ENCODE results near the gene CLTB.
"Not testable (repeated sequence)": the region's sequence is repeated elsewhere in the genome, so short reads cannot be mapped to it uniquely, and the experiment has no call there.

The CLTB gene, protein sequence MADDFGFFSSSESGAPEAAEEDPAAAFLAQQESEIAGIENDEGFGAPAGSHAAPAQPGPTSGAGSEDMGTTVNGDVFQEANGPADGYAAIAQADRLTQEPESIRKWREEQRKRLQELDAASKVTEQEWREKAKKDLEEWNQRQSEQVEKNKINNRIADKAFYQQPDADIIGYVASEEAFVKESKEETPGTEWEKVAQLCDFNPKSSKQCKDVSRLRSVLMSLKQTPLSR

DNA sequence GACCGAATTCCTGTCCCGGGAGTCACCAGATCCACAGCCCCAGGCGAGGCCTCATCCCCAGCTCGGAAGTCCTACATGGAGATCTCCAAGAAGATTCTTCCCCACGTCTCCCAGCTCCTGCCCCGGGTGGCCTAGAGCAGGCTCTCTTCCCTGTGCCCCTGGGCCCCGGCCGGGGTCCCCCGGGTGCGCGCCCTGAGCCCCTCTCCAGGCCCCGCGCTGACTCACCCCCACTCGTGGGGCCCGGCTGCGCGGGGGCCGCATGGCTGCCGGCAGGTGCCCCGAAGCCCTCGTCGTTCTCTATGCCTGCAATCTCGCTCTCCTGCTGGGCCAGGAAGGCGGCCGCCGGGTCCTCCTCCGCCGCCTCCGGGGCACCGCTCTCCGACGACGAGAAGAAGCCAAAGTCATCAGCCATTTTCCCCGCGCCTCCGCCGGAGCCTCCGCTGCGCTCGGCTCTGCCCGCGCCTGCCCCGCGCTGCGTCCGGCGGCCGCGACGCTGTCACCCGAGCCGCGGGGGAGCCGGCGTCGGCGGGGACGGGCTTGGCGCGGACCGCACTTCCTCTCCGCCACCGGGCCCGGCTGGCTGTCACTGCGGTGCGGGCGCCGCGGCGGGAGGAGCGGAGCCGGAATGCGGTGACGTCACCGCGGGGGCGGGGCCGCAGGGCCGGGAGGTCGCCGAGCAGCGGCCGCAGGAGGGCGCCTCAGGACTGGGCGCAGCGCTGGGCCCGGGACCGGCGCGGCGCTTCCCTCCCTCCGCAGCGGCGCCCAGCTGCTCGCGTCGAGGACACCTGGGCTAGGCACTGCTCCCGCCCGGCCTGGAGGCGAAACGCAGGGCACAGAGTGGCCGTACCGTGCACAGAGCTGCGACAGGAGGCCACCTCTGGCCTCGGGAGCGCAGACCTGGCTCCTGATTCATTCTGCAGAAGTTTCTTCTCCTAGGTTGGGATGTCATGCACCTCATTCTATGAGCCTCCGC is at the start of gene CLTB:
Gene CLTB, minus strand, starts transcription at position 588 of the 973 bp plus-strand sequence. Its CDS starts 176 bp downstream, at position 412.
- peak; percentile 64 for DNase-seq

GRCh38 chr5:176463113-176463764 is 46.9 kb upstream of the CLTB start:
- no peak for DNase-seq

DNA sequence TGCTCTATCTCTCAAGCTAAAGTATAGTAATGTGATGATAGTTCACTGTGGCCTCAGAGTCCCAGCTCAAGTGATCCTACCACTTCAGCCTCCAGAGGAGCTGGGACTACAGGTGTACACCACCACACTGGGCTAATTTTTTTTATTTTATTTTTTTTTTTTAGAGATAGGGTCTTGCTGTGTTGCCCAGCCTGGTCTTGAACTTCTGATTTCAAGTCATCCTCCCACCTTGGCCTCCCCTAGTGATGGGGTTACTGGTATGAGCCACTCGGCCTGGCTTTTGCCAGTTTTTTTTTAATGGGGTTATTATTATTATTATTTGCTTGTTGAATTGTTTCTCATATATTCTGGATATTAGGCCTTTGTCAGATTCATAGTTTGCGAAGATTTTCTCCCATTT is 45.0 kb upstream of the CLTB start:
- no peak for DNase-seq

- no peak for DNase-seq
Observed at GRCh38 chr5:176458904-176459561, 42.7 kb upstream of the CLTB start.

GRCh38 chr5:176454724-176455394 is 38.5 kb upstream of the CLTB start:
- DNase-seq = no peak

DNA sequence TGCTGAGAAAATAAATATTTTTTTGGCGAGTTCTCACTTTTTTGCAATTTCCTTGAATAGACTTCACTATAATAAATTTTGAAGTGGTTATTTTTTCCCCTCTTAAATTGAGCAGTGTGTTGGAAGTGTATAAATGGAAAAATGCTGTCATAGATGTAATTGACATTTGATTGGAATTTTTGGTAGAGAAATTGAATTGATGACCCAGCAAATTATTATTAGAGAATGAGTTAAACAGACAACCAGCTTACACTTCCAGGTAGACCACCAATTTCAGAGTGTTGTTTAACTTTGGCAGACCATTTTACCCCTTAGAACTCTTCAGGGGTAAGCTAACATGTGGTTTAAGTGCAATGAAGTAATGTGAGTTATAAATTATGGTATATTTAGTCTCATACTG is 33.7 kb upstream of the CLTB start:
- DNase-seq = no peak

GRCh38 chr5:176447978-176448608 is 31.8 kb upstream of the CLTB start, which contains the start of gene FAF2:
TSS of gene FAF2 (plus strand) at chr5:176448385. CDS start at chr5:176448408, 23 bp downstream.
- DNase-seq = peak; percentile 97

DNA sequence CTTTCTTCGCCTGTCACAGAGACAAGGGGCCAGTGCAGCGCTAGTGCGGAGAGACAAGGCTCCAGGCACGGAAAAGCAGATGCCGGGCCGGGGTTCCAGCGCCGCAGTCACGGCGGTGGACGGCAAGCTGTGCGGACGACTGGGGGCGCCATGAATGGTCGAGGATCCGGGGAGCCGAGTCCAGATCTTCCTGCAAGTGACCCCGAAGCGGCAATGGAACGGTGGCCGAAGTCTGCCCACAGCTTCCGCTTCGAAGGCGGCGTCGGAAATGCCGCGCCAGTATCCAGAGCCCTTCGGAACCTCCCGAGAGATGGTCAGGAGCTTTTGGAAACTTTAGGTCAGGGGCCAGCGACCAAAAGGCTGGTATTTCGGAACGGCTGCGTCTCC is 31.2 kb upstream of the CLTB start:
- DNase-seq = no peak

DNA sequence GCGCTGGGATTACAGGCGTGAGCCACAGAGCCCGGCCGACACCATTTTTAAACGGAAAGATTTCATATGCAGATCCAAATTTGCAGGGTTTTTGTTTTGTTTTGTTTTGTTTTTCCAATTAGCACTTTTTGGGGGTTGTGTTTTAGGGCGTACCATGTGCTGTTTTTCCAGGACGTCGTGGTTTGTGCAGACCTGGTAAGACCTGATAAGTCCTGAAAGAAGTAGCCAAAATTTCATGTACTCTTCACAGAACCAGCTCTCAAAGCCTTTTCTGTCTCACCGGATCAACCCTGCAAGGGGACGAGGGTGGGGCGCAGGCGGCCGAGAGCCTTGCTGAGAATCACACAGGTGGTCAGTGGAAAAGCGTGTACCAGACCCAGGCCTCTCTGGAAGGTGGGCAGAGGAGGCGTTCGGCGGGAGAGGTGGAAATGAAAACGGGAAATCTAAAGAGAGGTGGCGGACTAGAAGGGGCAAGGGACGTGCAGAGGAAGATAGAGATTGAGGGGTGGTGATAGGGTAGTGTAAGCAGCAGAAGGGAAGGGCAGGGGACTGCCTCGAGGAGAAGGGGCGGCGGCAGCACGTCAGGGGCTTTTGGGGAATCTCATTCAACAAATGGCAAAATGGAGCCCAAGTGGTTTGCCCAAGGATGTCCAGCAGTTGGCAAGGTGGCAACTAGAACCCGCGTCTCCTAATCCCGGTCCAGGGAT is 30.7 kb upstream of the CLTB start:
- DNase-seq = no peak

DNA sequence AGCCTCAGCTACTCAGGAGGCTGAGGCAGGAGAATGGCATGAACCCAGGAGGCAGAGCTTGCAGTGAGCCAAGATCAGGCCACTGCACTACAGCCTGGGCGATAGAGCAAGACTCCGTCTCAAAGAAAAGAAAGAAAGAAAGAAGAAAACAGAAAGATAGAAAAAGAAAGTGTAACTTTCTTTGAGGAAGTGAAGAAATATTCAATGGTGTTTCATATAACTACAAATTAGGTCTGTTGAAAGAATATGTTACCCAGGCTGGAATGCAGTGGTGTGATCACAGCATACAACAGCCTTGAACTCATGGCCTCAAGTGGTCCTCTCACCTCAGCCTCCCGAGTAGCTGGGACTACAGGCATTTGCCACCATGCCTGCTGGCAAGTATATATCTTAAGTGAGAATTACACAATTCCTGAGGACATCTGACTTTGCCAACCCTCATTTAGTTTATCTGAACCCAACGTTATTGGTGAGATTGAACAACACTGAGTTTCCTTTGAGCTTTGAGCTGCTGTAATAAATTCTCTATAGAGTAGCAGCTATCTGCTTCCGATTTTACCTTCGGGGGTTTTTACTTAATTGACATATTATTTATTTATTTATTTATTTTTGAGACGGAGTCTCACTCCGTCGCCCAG is 29.8 kb upstream of the CLTB start:
- no peak for DNase-seq

DNA sequence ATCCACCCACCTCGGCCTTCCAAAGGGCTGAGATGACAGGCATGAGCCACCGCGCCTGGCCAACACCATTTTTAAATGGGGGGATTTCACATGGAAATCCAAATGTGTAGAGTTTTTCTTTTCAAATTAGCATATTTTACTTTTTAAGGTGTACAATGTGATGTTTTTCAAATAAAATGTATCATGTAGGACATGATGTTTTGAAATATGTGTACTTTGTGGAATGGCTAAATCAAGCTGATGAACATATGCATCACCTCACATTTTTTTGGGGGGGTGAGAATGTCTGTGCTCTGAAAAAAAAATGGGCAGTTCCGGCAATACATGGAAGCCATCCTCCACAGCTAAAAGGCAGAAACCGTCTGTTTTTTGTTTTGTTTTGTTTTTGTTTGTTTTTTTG is 28.4 kb upstream of the CLTB start:
- no peak for DNase-seq

- not testable (repeated sequence) for DNase-seq
Observed at GRCh38 chr5:176442911-176443310, 26.6 kb upstream of the CLTB start.

GRCh38 chr5:176441921-176442323 is 25.6 kb upstream of the CLTB start:
- DNase-seq = no peak

DNA sequence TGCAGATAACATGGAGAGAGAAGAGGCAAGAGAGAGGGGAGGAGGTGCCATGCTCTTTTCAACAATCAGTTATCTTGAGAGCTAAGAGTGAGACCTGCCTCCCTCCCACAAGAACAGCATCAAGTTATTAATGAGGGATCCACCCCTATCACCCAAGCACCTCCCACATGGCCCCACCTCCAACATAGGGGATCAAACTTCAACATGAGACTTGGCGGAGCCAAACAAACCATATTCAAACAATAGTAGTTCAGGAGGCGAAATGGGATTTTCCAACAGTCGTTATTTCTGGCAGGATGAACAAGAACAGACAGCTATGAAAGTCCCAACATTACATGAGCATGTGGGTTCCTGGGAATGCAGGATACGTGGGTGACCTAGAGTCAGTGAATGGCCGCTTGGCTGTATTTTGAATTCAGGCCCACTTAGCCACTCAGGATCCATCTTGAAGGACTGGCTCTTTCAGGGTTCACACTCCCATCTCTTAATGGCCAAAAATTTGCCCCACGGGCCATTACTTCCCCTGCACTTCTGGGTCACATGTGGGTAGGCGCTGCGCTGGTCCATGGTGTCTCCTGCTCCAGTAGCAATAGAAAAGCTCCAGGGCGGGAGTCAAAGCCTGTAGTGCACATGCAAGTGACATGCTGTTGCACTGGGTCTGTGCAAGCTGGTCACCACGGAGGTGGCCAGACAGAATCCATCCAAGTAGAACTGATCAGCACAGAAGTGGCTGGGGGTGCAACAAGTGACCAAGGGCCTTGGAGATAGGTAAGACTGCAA is 24.8 kb upstream of the CLTB start:
- DNase-seq = no peak

GRCh38 chr5:176438959-176439757 is 22.8 kb upstream of the CLTB start:
- no peak for DNase-seq

GRCh38 chr5:176436656-176437055 is 20.3 kb upstream of the CLTB start:
- no peak for DNase-seq

DNA sequence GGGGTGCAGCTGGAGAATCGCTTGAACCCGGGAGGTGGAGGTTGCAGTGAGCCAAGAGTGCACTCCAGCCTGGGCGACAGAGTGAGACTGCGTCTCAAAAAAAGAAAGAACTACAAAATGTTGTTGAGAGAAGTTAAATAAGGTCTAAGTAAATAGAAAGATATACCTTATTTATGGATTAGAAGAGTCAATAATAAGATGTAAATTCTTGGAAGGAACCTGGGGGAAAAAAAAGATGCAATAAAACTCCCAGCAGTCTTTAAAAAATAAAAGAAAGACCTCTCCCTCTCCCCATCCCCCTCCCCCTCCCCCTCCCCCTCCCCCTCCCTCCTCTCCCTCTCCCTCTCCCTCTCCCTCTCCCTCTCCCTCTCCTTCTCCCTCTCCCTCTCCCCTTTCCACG is 16.4 kb upstream of the CLTB start:
- DNase-seq = no peak

- DNase-seq = no peak
Observed at GRCh38 chr5:176429972-176430371, 13.6 kb upstream of the CLTB start.

GRCh38 chr5:176427971-176428370 is 11.6 kb upstream of the CLTB start:
- no peak for DNase-seq
